Lung (tissue), 12 donors: ENCODE data around the gene DUSP22. TPM values are rescaled to one million over a fixed set of nuclear protein-coding genes. Genes with fewer than 3 reads are reported as not detected.

ENCODE experiments used
- ATAC-seq: fragments of 200-7000 bp; cut with Tn5 transposase; one replicate; pipeline ENCODE4 v1.9.1; 2020; ENCODE audit warnings: moderate number of reproducible peaks; ENCODE audit not compliant: insufficient read depth, low FRiP score
- DNase-seq, 3 donors: peaks; one replicate each; pipeline ENCODE4 v3.0.0-alpha.2; 2013 to 2017
- H3K27ac ChIP-seq, 2 donors: one replicate each; pipeline ENCODE4 v1.5.1; 2013; ENCODE audit warnings: mild to moderate bottlenecking in 2 of 2, moderate library complexity in 2 of 2, control low read depth in 1 of 2, inconsistent platforms in 1 of 2, low read depth in 1 of 2, low read length in 1 of 2
- H3K27me3 ChIP-seq, 3 donors: one replicate each; pipeline ENCODE4 v1.5.1; 2013; ENCODE audit warnings: low read length in 2 of 3; ENCODE audit not compliant: control insufficient read depth in 3 of 3, insufficient read depth in 3 of 3
- H3K36me3 ChIP-seq, 4 donors: one replicate each; pipeline ENCODE4 v1.5.1; 2013; ENCODE audit warnings: low read length in 4 of 4, mild to moderate bottlenecking in 1 of 4, moderate library complexity in 1 of 4; ENCODE audit not compliant: control insufficient read depth in 4 of 4, insufficient read depth in 4 of 4
- H3K4me1 ChIP-seq, 5 donors: one replicate each; pipeline ENCODE4 v1.5.1; 2013; ENCODE audit warnings: low read length in 5 of 5, mild to moderate bottlenecking in 2 of 5, moderate library complexity in 1 of 5; ENCODE audit not compliant: control insufficient read depth in 5 of 5, insufficient read depth in 5 of 5
- H3K4me3 ChIP-seq: one replicate; pipeline ENCODE4 v1.5.1; 2013; ENCODE audit warnings: mild to moderate bottlenecking, control low read depth, moderate library complexity
- H3K9ac ChIP-seq, 2 donors: one replicate each; pipeline ENCODE4 v1.5.1; 2013; ENCODE audit warnings: low read length in 2 of 2, control low read depth in 1 of 2; ENCODE audit not compliant: insufficient read depth in 1 of 2
- H3K9me3 ChIP-seq, 4 donors: one replicate each; pipeline ENCODE4 v1.5.1; 2013; ENCODE audit warnings: low read length in 3 of 4, mild to moderate bottlenecking in 1 of 4, moderate library complexity in 1 of 4; ENCODE audit not compliant: control insufficient read depth in 4 of 4, insufficient read depth in 3 of 4
- CTCF ChIP-seq: IDR thresholded peaks from 2 replicates; pipeline ENCODE4 v1.5.1; 2012; ENCODE audit warnings: mild to moderate bottlenecking; ENCODE audit errors: control extremely low read depth, extremely low read depth
- WGBS, 2 donors: extraction: QIAGEN DNeasy Blood & Tissue Kit; methylation state at CpG; one replicate each; pipeline ENCODE4 v1.1.7; 2013; 5-methylcytosine and 5-hydroxymethylcytosine counted together
- polyA plus RNA-seq, 2 donors: library from polyadenylated mRNA; stranded (reverse); fragments of 200-250 nt; gene quantifications; one replicate each; pipeline ENCODE4 v1.2.1, GENCODE V29; 2013
- total RNA-seq, 2 donors: library from RNA; depleted of rRNA in 1 of 2; stranded (reverse); fragments of >200 nt in 1 of 2; gene quantifications; one replicate each; pipeline ENCODE4 v1.2.1, GENCODE V29; 2014 to 2021
- donor health status: control.
- donor health status: control.
- donor health status: Bipolar disorder and iron deficiency.
- donor health status: healthy.
- donor health status: DM: yes; HTN: yes; CAD: no.

DUSP22 gene
- total and polyA plus RNA-seq, 4 donors = 38.9 to 51.1 (median 43.8) TPM

DNA sequence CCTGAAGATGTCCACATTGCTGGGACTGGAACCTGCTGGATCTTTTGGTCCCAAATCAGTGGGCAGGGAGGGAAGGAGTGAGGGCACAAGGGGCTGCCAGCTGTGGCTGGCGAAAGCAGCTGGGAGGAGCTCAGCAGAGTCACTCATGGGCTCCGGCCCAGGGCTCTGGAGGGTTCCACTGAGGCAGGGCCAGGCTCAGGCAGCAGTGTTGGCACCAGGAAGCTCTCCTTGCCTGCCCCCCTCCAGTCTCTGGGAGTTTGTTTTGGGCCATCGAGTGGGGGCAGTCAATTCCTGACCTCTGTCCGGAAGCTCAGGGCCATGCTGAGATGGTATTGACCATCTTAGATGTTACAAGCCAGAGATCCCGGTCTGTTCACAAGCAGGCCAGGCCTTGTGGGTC, 60.2 kb downstream of the DUSP22 start:
- Histone ChIP-seq H3K4me1 (peaks cover 0 to 1% (median 0%) of the 10 kb centered on the region in 5 donors), H3K27me3 (no peaks in the 10 kb centered on the region), H3K9ac (no peak overlapping the region), H3K9me3 (peaks cover 0 to 3% (median 0%) of the 10 kb centered on the region in 4 donors), H3K27ac (no peak overlapping the region), H3K36me3 (peaks cover 0 to 15% (median 1%) of the 10 kb centered on the region in 4 donors), H3K4me3 (no peak overlapping the region)
- ATAC-seq = no peak
- TF ChIP-seq CTCF = no peak
- 89 to 93% methylated on average over 5 of the region's 5 CpGs for WGBS, 2 donors
- DNase-seq = no peak

DNA sequence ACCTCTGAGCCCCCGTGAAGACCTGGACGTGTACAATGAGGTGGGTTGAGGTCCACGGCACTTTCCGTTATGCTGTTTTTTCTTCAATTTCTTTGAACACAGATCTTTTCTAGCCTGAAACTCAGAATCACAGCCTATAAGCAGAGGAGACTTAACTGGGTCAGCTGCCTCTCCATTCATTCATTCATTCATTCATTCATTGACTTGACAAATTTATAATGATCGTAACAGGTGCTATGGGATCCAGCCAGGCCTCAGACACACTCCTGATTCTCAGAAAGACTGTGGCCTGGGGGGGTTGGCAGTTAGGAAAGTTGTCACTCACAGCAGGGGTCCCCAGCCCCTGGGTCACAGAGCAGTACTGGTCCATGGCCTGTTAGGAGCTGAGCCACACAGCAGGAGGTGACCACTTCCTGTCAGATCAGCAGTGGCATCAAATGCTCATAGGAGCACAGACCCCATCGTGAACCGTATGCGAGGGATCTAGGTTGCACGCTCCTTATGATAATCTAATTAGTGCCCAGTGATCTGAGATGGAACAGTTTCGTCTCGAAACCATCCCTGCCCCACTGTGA, 60.7 kb downstream of the DUSP22 start:
- TF ChIP-seq CTCF = no peak
- Histone ChIP-seq H3K4me1 (peaks cover 0 to 1% (median 0%) of the 10 kb centered on the region in 5 donors), H3K9ac (no peak overlapping the region), H3K27ac (no peak overlapping the region), H3K36me3 (peaks cover 0 to 13% (median 1%) of the 10 kb centered on the region in 4 donors), H3K27me3 (no peaks in the 10 kb centered on the region), H3K9me3 (peaks cover 0 to 5% (median 0%) of the 10 kb centered on the region in 4 donors), H3K4me3 (no peak overlapping the region)
- DNase-seq = no peak
- no peak for ATAC-seq
- 82 to 84% methylated on average over 11 of the region's 11 CpGs for WGBS, 2 donors

- H3K4me1 ChIP-seq = peaks cover 0 to 1% (median 0%) of the 10 kb centered on the region in 5 donors
- DNase-seq = no peak
- no peaks in the 10 kb centered on the region for H3K27me3 ChIP-seq
- no peak overlapping the region for H3K9ac ChIP-seq
- ATAC-seq = no peak
- no peak overlapping the region for H3K4me3 ChIP-seq
- H3K9me3 ChIP-seq = peaks cover 0 to 2% (median 0%) of the 10 kb centered on the region in 4 donors
- peaks cover 0 to 4% (median 1%) of the 10 kb centered on the region in 4 donors for H3K36me3 ChIP-seq
- H3K27ac ChIP-seq = no peak overlapping the region
- TF ChIP-seq CTCF = no peak
- WGBS, 2 donors = 88 to 89% methylated on average over 18 of the region's 18 CpGs
Measured at GRCh38 chr6:353642-354614, 61.6 kb downstream of the DUSP22 start.
